ENCODE data around the gene CHN1.

Gene CHN1

DNA sequence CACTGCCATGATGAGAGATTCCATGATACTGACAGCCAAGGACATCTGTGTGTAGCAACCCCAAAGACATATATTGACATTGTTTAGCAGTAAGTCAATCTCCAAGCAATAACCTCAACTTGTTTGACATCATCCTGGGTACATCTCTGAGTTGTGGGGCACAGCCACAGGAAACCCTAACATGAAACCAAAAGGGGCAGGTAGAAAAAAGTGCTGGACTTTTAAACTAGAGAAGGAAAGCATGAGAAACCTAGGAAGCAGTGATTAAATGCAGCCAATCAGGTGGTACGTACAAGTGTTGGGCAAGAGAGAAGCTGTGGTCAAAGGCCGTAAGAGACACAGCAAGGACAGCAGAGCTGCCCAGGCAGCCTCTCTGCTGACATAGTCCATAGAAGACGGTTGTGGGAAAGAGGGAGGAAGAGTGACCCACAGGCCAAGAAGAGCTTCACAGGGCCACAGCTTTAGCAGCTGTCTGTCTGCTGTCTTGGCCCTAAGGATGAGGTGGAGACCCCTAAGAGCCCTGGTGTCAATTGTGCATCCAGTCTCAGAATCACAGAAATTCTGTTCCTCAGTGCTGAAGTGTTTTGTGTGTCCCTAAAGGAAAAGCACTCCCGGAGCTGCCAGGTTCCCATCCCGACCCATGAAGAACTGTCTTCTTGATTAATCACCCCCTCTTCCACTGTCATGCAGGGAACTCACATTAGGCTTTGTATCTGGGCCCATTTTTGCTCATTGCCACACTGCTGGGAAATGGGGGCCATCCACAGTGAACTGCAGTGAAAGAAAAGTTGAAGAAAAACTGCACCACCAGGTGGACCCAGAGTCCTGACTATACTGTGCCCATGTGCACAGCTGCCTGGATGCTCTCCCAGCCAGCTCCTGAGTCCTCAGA, 25.4 kb upstream of the CHN1 start:
- DNase-seq (ENCODE audit: extremely low spot score) = peak; percentile 60
- TF ChIP-seq TARDBP (IDR thresholded peaks at IDR 0.05) (no peak), ZNF384 (IDR thresholded peaks at IDR 0.05) (no peak), SP1 (IDR thresholded peaks at IDR 0.05) (no peak), L3MBTL2 (conservative IDR thresholded peaks at IDR 0.05) (no peak)
- CTCF ChIA-PET = interaction anchor here (0.6 to 1.3 kb wide), 8 partner anchors 11 to 298 kb away, joined by 3 to 5 read pairs (median 4); no protein-coding TSS in a partner anchor
- POLR2A ChIA-PET = no interaction called here

DNA sequence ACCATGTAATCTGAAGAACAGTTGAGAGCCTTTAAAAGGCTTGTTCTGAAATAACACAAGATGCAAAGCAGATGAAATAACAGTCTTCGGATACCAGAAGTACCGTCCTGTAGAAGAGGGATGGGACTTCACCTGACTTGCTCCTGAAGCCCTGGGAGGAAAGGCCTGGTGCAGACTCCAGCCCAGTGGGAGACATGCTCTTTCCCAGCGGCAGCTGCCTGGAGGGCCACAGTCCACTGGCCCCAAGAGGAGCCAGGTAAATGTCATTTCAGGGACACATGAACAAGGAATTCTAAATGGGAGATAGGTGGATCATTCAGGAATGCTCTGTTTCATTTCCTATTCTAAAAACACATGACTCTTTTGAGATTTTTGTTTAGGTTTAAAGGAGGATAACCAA, 22.6 kb upstream of the CHN1 start:
- POLR2A ChIA-PET = no interaction called here
- CTCF ChIA-PET = no interaction called here
- no peak for DNase-seq (ENCODE audit: extremely low spot score)
- TF ChIP-seq FOXA1 (IDR thresholded peaks at IDR 0.05) = no peak

DNA sequence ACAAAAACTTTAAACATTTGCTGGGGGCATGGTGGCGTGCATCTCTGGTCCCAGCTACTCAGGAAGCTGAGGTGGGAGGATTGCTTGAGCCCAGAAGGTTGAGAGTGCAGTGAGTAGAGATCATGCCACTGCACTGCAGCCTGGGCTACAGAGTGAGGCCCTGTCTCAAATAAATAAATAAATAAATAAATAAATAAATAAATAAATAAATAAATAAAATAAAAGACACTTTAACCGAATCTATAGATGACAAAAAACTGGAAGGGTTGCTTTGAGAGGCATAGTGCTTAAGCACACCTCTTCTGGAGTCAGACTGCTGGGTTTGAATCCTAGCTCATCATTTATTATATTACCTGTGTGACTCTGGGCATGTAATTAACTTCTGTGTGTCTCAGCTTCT, 21.2 kb upstream of the CHN1 start:
- POLR2A ChIA-PET = no interaction called here
- no peak for DNase-seq (ENCODE audit: extremely low spot score)
- no peak for TF ChIP-seq FOXM1 (IDR thresholded peaks at IDR 0.05; ENCODE audit: borderline replicate concordance)
- TF ChIP-seq LEF1 (IDR thresholded peaks at IDR 0.05; ENCODE audit: borderline replicate concordance) = no peak
- no peak for TF ChIP-seq ARNT (IDR thresholded peaks at IDR 0.05)
- no peak for TF ChIP-seq NFRKB (IDR thresholded peaks at IDR 0.05)
- no peak for TF ChIP-seq FOXK2 (IDR thresholded peaks at IDR 0.05)
- no peak for TF ChIP-seq ELF4 (IDR thresholded peaks at IDR 0.05)
- no peak for TF ChIP-seq ZNF384 (IDR thresholded peaks at IDR 0.05)
- no peak for TF ChIP-seq FOXA1 (IDR thresholded peaks at IDR 0.05)
- TF ChIP-seq, protein P1, sequence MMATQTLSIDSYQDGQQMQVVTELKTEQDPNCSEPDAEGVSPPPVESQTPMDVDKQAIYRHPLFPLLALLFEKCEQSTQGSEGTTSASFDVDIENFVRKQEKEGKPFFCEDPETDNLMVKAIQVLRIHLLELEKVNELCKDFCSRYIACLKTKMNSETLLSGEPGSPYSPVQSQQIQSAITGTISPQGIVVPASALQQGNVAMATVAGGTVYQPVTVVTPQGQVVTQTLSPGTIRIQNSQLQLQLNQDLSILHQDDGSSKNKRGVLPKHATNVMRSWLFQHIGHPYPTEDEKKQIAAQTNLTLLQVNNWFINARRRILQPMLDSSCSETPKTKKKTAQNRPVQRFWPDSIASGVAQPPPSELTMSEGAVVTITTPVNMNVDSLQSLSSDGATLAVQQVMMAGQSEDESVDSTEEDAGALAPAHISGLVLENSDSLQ (IDR thresholded peaks at IDR 0.05) = no peak
- TF ChIP-seq SP1 (IDR thresholded peaks at IDR 0.05) = no peak
- no peak for TF ChIP-seq SUZ12 (IDR thresholded peaks at IDR 0.05)
- TF ChIP-seq CTBP1 (IDR thresholded peaks at IDR 0.05; ENCODE audit: borderline replicate concordance) = no peak
- no peak for TF ChIP-seq L3MBTL2 (conservative IDR thresholded peaks at IDR 0.05)
- no peak for TF ChIP-seq TARDBP (IDR thresholded peaks at IDR 0.05)
- no peak for TF ChIP-seq BHLHE40 (IDR thresholded peaks at IDR 0.05; ENCODE audit: borderline replicate concordance)
- CTCF ChIA-PET = interaction anchor here (0.6 kb wide), 1 partner anchor 1337 kb away, joined by 5 read pairs; no protein-coding TSS in a partner anchor

DNA sequence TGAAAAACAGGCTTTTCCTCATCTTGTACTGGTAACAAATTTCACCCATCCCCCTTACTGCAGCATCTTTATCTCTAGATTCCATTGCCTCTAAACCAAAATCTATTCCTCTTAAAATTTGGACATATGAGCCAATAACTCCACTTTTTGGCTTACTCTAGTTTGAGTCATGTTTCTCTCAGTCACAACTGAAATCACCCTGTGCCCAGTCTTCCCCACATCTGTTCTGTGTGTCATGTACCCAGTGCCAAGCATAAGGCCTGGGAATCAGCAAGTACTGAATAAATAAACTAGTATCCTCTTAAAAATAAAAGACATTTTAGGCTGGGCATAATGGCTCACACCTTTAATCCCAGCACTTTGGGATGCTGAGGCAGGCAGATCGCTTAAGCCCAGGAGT, 20.8 kb upstream of the CHN1 start:
- POLR2A ChIA-PET = no interaction called here
- CTCF ChIA-PET = interaction anchor here (0.6 kb wide), 1 partner anchor 1338 kb away, joined by 5 read pairs; no protein-coding TSS in a partner anchor

DNA sequence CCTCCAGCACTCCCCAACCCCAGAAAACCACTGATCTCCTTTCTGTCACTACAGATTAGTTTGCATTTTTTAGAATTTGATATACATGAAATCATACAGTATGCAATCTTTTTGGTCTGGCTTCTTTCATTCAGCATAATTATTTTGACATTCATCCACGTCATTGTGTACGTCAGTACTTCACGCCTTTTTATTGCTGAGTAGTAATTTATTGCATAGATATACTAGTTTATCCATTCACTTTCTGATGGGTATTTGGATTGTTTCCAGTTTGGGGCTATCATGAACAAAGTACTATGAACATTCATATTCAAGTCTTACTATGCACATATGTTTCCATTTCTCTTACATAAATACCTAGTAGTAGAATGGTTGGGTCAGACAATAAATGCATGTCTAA, 20.1 kb upstream of the CHN1 start:
- POLR2A ChIA-PET = no interaction called here
- TF ChIP-seq SUZ12 (IDR thresholded peaks at IDR 0.05) (no peak), TARDBP (IDR thresholded peaks at IDR 0.05) (no peak), FOXK2 (IDR thresholded peaks at IDR 0.05) (no peak), SP1 (IDR thresholded peaks at IDR 0.05) (no peak), NFRKB (IDR thresholded peaks at IDR 0.05) (no peak), LEF1 (IDR thresholded peaks at IDR 0.05; ENCODE audit: borderline replicate concordance) (no peak), HDGF (IDR thresholded peaks at IDR 0.05; ENCODE audit: borderline replicate concordance) (no peak), ARNT (IDR thresholded peaks at IDR 0.05) (no peak), L3MBTL2 (conservative IDR thresholded peaks at IDR 0.05) (no peak), FOXA1 (IDR thresholded peaks at IDR 0.05) (no peak), ZNF384 (IDR thresholded peaks at IDR 0.05) (no peak)
- TF ChIP-seq, protein P1 (IDR thresholded peaks at IDR 0.05) = no peak
- CTCF ChIA-PET = no interaction called here
- no peak for DNase-seq (ENCODE audit: extremely low spot score)

More for the DNA sequence above, 20.8 kb upstream of the CHN1 start:
- no peak for DNase-seq (ENCODE audit: extremely low spot score)
- TF ChIP-seq HDGF (IDR thresholded peaks at IDR 0.05; ENCODE audit: borderline replicate concordance) (no peak), ARNT (IDR thresholded peaks at IDR 0.05) (no peak), FOXK2 (IDR thresholded peaks at IDR 0.05) (no peak), BHLHE40 (IDR thresholded peaks at IDR 0.05; ENCODE audit: borderline replicate concordance) (no peak), NFRKB (IDR thresholded peaks at IDR 0.05) (no peak), ZNF384 (IDR thresholded peaks at IDR 0.05) (no peak), FOXM1 (IDR thresholded peaks at IDR 0.05; ENCODE audit: borderline replicate concordance) (no peak), TARDBP (IDR thresholded peaks at IDR 0.05) (no peak), SP1 (IDR thresholded peaks at IDR 0.05) (no peak), SUZ12 (IDR thresholded peaks at IDR 0.05) (no peak), FOXA1 (IDR thresholded peaks at IDR 0.05) (no peak), LEF1 (IDR thresholded peaks at IDR 0.05; ENCODE audit: borderline replicate concordance) (no peak), ELF4 (IDR thresholded peaks at IDR 0.05) (no peak), L3MBTL2 (conservative IDR thresholded peaks at IDR 0.05) (no peak)
- TF ChIP-seq, protein P1 (IDR thresholded peaks at IDR 0.05) = no peak

DNA sequence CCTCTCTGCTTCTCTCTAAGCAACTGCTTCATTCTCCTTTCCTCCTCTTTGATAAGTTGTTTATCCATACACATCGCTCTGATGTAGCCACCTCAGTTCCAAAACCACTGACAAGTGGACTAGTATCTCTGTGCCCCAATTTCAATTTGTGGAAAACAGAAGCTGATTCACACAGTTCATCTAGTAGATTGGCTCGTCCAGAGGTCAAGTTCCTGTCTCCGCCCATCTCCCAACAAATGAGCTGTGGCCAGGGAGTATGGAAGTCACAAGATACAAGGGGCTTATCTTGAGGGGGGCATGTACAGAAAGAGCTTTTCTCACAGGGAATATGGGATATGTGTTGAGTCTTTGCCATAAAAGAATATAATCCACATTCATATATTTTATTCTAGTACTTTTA, 17.7 kb upstream of the CHN1 start:
- POLR2A ChIA-PET = no interaction called here
- no peak for DNase-seq (ENCODE audit: extremely low spot score)
- CTCF ChIA-PET = no interaction called here
- TF ChIP-seq TARDBP (IDR thresholded peaks at IDR 0.05) (no peak), ELF4 (IDR thresholded peaks at IDR 0.05) (no peak), LEF1 (IDR thresholded peaks at IDR 0.05; ENCODE audit: borderline replicate concordance) (no peak), L3MBTL2 (conservative IDR thresholded peaks at IDR 0.05) (no peak), NFRKB (IDR thresholded peaks at IDR 0.05) (no peak), HDGF (IDR thresholded peaks at IDR 0.05; ENCODE audit: borderline replicate concordance) (no peak), SP1 (IDR thresholded peaks at IDR 0.05) (no peak), BHLHE40 (IDR thresholded peaks at IDR 0.05; ENCODE audit: borderline replicate concordance) (no peak), FOXA1 (IDR thresholded peaks at IDR 0.05) (no peak), ARNT (IDR thresholded peaks at IDR 0.05) (no peak), FOXK2 (IDR thresholded peaks at IDR 0.05) (no peak), CTBP1 (IDR thresholded peaks at IDR 0.05; ENCODE audit: borderline replicate concordance) (no peak), FOXM1 (IDR thresholded peaks at IDR 0.05; ENCODE audit: borderline replicate concordance) (no peak), ZNF384 (IDR thresholded peaks at IDR 0.05) (no peak), SUZ12 (IDR thresholded peaks at IDR 0.05) (no peak)
- TF ChIP-seq, protein P1 (IDR thresholded peaks at IDR 0.05) = no peak
